Measurements from ENCODE around the gene FGF12.

Gene FGF12

GRCh38 chr3:192651836-192652512 is 75.4 kb downstream of the FGF12 start:
- DNase-seq (no peak), ATAC-seq (replicated peaks) (no peak)
- Mint-ChIP-seq H3K27ac (no peak overlapping the region), H3K36me3 (no peaks in the 10 kb centered on the region), H3K9me3 (no peaks in the 10 kb centered on the region), H3K4me1 (no peaks in the 10 kb centered on the region), H3K4me3 (no peak overlapping the region), H3K27me3 (no peaks in the 10 kb centered on the region)

- DNase-seq (no peak), ATAC-seq (replicated peaks) (no peak)
- Mint-ChIP-seq H3K36me3 (no peaks in the 10 kb centered on the region), H3K4me3 (no peak overlapping the region), H3K4me1 (no peaks in the 10 kb centered on the region), H3K27me3 (no peaks in the 10 kb centered on the region), H3K27ac (no peak overlapping the region), H3K9me3 (peaks cover 0 to 1% of the 10 kb centered on the region in 2 donors)
Measured at GRCh38 chr3:192645437-192645836, 81.9 kb downstream of the FGF12 start.

GRCh38 chr3:192642651-192643050 is 84.7 kb downstream of the FGF12 start:
- Mint-ChIP-seq H3K27me3 (no peaks in the 10 kb centered on the region), H3K4me3 (no peak overlapping the region), H3K36me3 (no peaks in the 10 kb centered on the region), H3K27ac (no peak overlapping the region), H3K9me3 (peaks cover 0 to 3% of the 10 kb centered on the region in 2 donors), H3K4me1 (no peaks in the 10 kb centered on the region)
- no peak for ATAC-seq (replicated peaks)
- DNase-seq, result no peak

- ATAC-seq (replicated peaks) (no peak), DNase-seq (no peak)
- H3K4me3 Mint-ChIP-seq, result no peak overlapping the region
- peaks cover 0 to 3% of the 10 kb centered on the region in 2 donors for H3K9me3 Mint-ChIP-seq
- H3K27ac Mint-ChIP-seq, result no peak overlapping the region
- no peaks in the 10 kb centered on the region for H3K27me3 Mint-ChIP-seq
- no peaks in the 10 kb centered on the region for H3K36me3 Mint-ChIP-seq
- H3K4me1 Mint-ChIP-seq, result no peaks in the 10 kb centered on the region
Measured at GRCh38 chr3:192641919-192642318, 85.4 kb downstream of the FGF12 start.

GRCh38 chr3:192639987-192640386 is 87.4 kb downstream of the FGF12 start:
- Mint-ChIP-seq H3K27ac (no peak overlapping the region), H3K36me3 (no peaks in the 10 kb centered on the region), H3K4me1 (no peaks in the 10 kb centered on the region), H3K27me3 (no peaks in the 10 kb centered on the region), H3K4me3 (no peak overlapping the region), H3K9me3 (peaks cover 0 to 3% of the 10 kb centered on the region in 2 donors)
- DNase-seq (no peak), ATAC-seq (replicated peaks) (no peak)

- H3K27me3 Mint-ChIP-seq, result no peaks in the 10 kb centered on the region
- no peaks in the 10 kb centered on the region for H3K4me1 Mint-ChIP-seq
- H3K36me3 Mint-ChIP-seq, result no peaks in the 10 kb centered on the region
- DNase-seq (no peak), ATAC-seq (replicated peaks) (no peak)
- H3K27ac Mint-ChIP-seq, result no peak overlapping the region
- H3K9me3 Mint-ChIP-seq, result peaks cover 0 to 1% of the 10 kb centered on the region in 2 donors
- H3K4me3 Mint-ChIP-seq, result no peak overlapping the region
Measured at GRCh38 chr3:192637803-192638202, 89.5 kb downstream of the FGF12 start.

GRCh38 chr3:192636517-192637444 is 90.6 kb downstream of the FGF12 start:
- H3K9me3 Mint-ChIP-seq, result peaks cover 0 to 1% of the 10 kb centered on the region in 2 donors
- H3K4me3 Mint-ChIP-seq, result no peak overlapping the region
- DNase-seq (no peak), ATAC-seq (replicated peaks) (no peak)
- H3K36me3 Mint-ChIP-seq, result no peaks in the 10 kb centered on the region
- H3K27me3 Mint-ChIP-seq, result no peaks in the 10 kb centered on the region
- H3K27ac Mint-ChIP-seq, result no peak overlapping the region
- H3K4me1 Mint-ChIP-seq, result no peaks in the 10 kb centered on the region

GRCh38 chr3:192629429-192629828 is 97.9 kb downstream of the FGF12 start:
- Mint-ChIP-seq H3K36me3 (no peaks in the 10 kb centered on the region), H3K9me3 (peaks cover 0 to 3% of the 10 kb centered on the region in 2 donors), H3K4me3 (no peak overlapping the region), H3K27ac (no peak overlapping the region), H3K4me1 (no peaks in the 10 kb centered on the region), H3K27me3 (no peaks in the 10 kb centered on the region)
- no peak for DNase-seq
- no peak for ATAC-seq (replicated peaks)

GRCh38 chr3:192621909-192622308 is 105.4 kb downstream of the FGF12 start:
- H3K36me3 Mint-ChIP-seq, result no peaks in the 10 kb centered on the region
- ATAC-seq (replicated peaks) (no peak), DNase-seq (no peak)
- peaks cover 1 to 9% of the 10 kb centered on the region in 2 donors for H3K27me3 Mint-ChIP-seq
- no peak overlapping the region for H3K4me3 Mint-ChIP-seq
- H3K27ac Mint-ChIP-seq, result no peak overlapping the region
- peaks cover 0 to 2% of the 10 kb centered on the region in 2 donors for H3K9me3 Mint-ChIP-seq
- no peaks in the 10 kb centered on the region for H3K4me1 Mint-ChIP-seq

- Mint-ChIP-seq H3K36me3 (no peaks in the 10 kb centered on the region), H3K27me3 (peaks cover 6 to 9% of the 10 kb centered on the region in 2 donors), H3K9me3 (peaks cover 0 to 2% of the 10 kb centered on the region in 2 donors), H3K4me1 (no peaks in the 10 kb centered on the region), H3K27ac (no peak overlapping the region), H3K4me3 (no peak overlapping the region)
- ATAC-seq (replicated peaks) (no peak), DNase-seq (no peak)
Measured at GRCh38 chr3:192620275-192620674, 107.1 kb downstream of the FGF12 start.

GRCh38 chr3:192611411-192611810 is 115.9 kb downstream of the FGF12 start:
- no peaks in the 10 kb centered on the region for H3K36me3 Mint-ChIP-seq
- H3K9me3 Mint-ChIP-seq, result no peaks in the 10 kb centered on the region
- no peaks in the 10 kb centered on the region for H3K27me3 Mint-ChIP-seq
- DNase-seq, result no peak
- H3K4me3 Mint-ChIP-seq, result no peak overlapping the region
- ATAC-seq (replicated peaks), result no peak
- no peak overlapping the region for H3K27ac Mint-ChIP-seq
- no peaks in the 10 kb centered on the region for H3K4me1 Mint-ChIP-seq

- no peaks in the 10 kb centered on the region for H3K9me3 Mint-ChIP-seq
- H3K27me3 Mint-ChIP-seq, result no peaks in the 10 kb centered on the region
- H3K4me3 Mint-ChIP-seq, result no peak overlapping the region
- H3K4me1 Mint-ChIP-seq, result no peaks in the 10 kb centered on the region
- no peak overlapping the region for H3K27ac Mint-ChIP-seq
- DNase-seq (no peak), ATAC-seq (replicated peaks) (no peak)
- no peaks in the 10 kb centered on the region for H3K36me3 Mint-ChIP-seq
Measured at GRCh38 chr3:192608726-192609600, 118.4 kb downstream of the FGF12 start.

- DNase-seq (no peak), ATAC-seq (replicated peaks) (no peak)
- H3K4me1 Mint-ChIP-seq, result no peaks in the 10 kb centered on the region
- H3K27me3 Mint-ChIP-seq, result no peaks in the 10 kb centered on the region
- no peaks in the 10 kb centered on the region for H3K36me3 Mint-ChIP-seq
- peaks cover 5 to 7% of the 10 kb centered on the region in 2 donors for H3K9me3 Mint-ChIP-seq
- no peak overlapping the region for H3K4me3 Mint-ChIP-seq
- H3K27ac Mint-ChIP-seq, result no peak overlapping the region
Measured at GRCh38 chr3:192607798-192608197, 119.5 kb downstream of the FGF12 start.

- DNase-seq (no peak), ATAC-seq (replicated peaks) (no peak)
- peaks cover 8 to 12% of the 10 kb centered on the region in 2 donors for H3K9me3 Mint-ChIP-seq
- H3K4me1 Mint-ChIP-seq, result no peaks in the 10 kb centered on the region
- H3K4me3 Mint-ChIP-seq, result no peak overlapping the region
- H3K36me3 Mint-ChIP-seq, result no peaks in the 10 kb centered on the region
- H3K27me3 Mint-ChIP-seq, result no peaks in the 10 kb centered on the region
- no peak overlapping the region for H3K27ac Mint-ChIP-seq
Measured at GRCh38 chr3:192597913-192598312, 129.4 kb downstream of the FGF12 start.
